ENCODE measurements around the gene CCL11.

DNA sequence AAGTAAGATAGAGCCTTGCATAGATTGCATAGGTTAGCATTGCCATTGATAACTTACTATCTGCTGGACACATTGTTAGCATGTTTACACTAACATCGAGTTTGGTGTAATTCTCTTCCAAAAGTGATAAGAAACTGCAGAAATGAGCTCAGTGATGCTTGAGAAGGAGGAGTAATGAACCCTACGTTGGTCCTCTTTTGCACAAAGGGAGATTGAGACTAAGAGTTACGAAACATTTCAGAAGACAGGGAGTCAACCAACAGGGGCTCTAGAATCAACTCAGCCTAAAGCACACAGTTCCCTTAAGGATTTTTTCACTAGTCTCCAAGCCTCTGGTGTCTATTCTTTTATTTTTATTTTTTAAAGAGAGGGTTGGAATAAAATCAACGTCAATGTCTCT is 8.7 kb upstream of the CCL11 start:
- TF ChIP-seq, protein P1, sequence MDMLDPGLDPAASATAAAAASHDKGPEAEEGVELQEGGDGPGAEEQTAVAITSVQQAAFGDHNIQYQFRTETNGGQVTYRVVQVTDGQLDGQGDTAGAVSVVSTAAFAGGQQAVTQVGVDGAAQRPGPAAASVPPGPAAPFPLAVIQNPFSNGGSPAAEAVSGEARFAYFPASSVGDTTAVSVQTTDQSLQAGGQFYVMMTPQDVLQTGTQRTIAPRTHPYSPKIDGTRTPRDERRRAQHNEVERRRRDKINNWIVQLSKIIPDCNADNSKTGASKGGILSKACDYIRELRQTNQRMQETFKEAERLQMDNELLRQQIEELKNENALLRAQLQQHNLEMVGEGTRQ (CRISPR knock-in tag; IDR thresholded peaks at IDR 0.05), result no peak
- TF ChIP-seq, protein P2, sequence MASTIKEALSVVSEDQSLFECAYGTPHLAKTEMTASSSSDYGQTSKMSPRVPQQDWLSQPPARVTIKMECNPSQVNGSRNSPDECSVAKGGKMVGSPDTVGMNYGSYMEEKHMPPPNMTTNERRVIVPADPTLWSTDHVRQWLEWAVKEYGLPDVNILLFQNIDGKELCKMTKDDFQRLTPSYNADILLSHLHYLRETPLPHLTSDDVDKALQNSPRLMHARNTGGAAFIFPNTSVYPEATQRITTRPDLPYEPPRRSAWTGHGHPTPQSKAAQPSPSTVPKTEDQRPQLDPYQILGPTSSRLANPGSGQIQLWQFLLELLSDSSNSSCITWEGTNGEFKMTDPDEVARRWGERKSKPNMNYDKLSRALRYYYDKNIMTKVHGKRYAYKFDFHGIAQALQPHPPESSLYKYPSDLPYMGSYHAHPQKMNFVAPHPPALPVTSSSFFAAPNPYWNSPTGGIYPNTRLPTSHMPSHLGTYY (CRISPR knock-in tag; IDR thresholded peaks at IDR 0.05), result no peak
- TF ChIP-seq CREM (CRISPR knock-in tag; IDR thresholded peaks at IDR 0.05), result no peak

Measured in WTC11 (cell line).